BE2C (cell line): ENCODE data around the gene CDHR3.
"Not testable (repeated sequence)": the region's sequence is repeated elsewhere in the genome, so short reads cannot be mapped to it uniquely, and the experiment has no call there.

ENCODE experiments used
- DNase-seq: peaks from one replicate; pipeline ENCODE4 v3.0.0-alpha.2; 2020
- H3K27me3 ChIP-seq: fragments of 250-450 bp; sonication (Bioruptor Pico); 2 replicates; pipeline ENCODE4 v1.5.1; 2020; ENCODE audit warnings: mild to moderate bottlenecking
- H3K36me3 ChIP-seq: fragments of 250-450 bp; sonication (Bioruptor Pico); 2 replicates; pipeline ENCODE4 v1.5.1; 2020; ENCODE audit warnings: mild to moderate bottlenecking
- H3K4me1 ChIP-seq: fragments of 250-450 bp; sonication (Bioruptor Pico); 2 replicates; pipeline ENCODE4 v1.5.1; 2020
- H3K4me3 ChIP-seq: 2 replicates; pipeline ENCODE4 v1.5.1; 2011; ENCODE audit warnings: low read depth, low read length
- H3K9me3 ChIP-seq: fragments of 250-450 bp; sonication (Bioruptor Pico); 2 replicates; pipeline ENCODE4 v1.5.1; 2020
- CTCF ChIP-seq: IDR thresholded peaks from 2 replicates; pipeline ENCODE4 v1.5.1; 2012; ENCODE audit warnings: mild to moderate bottlenecking, low read depth, low read length

Gene CDHR3

GRCh38 chr7:105952917-105953595 is 10.0 kb upstream of the CDHR3 start:
- TF ChIP-seq CTCF, result 0 out of 2 replicates have a peak, but pooled peaks have one; percentile 7
- H3K4me1 ChIP-seq, result no peaks in the 10 kb centered on the region
- H3K36me3 ChIP-seq, result no peaks in the 10 kb centered on the region
- no peaks in the 10 kb centered on the region for H3K27me3 ChIP-seq
- no peak overlapping the region for H3K4me3 ChIP-seq
- peak; percentile 38 for DNase-seq
- no peaks in the 10 kb centered on the region for H3K9me3 ChIP-seq

- Histone ChIP-seq H3K9me3 (no peaks in the 10 kb centered on the region), H3K4me1 (no peaks in the 10 kb centered on the region), H3K36me3 (no peaks in the 10 kb centered on the region), H3K4me3 (no peak overlapping the region), H3K27me3 (no peaks in the 10 kb centered on the region)
- DNase-seq, result no peak
- TF ChIP-seq CTCF, result no peak
These were observed 8.4 kb upstream of the CDHR3 start for GRCh38 chr7:105954711-105955110.

- not testable (repeated sequence) for DNase-seq, H3K27me3 ChIP-seq, H3K4me1 ChIP-seq, H3K9me3 ChIP-seq, H3K36me3 ChIP-seq, H3K4me3 ChIP-seq
These were observed 7.2 kb upstream of the CDHR3 start for GRCh38 chr7:105955651-105956466.

DNA sequence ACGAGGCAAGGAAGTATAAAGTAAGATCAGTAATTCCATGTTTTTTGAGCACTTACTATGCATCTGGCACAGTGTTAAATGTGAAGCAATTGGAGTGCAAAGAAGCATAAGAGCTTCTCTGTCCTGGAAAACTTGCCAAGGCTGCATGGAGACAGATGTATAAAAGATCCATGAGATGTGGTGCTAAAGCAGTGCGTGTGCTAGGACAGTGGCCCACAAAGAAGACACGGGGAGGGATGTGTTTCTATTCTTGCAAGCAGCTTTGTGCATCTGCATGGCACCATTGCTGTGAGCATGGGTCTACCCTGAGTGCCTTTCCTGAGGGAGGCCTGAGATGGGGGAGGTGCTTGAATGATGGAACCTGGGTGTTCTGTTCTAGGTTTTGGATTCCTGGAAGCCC is 5.1 kb upstream of the CDHR3 start:
- TF ChIP-seq CTCF, result no peak
- no peak for DNase-seq
- Histone ChIP-seq H3K36me3 (no peaks in the 10 kb centered on the region), H3K4me1 (no peaks in the 10 kb centered on the region), H3K27me3 (no peaks in the 10 kb centered on the region), H3K9me3 (no peaks in the 10 kb centered on the region), H3K4me3 (no peak overlapping the region)

DNA sequence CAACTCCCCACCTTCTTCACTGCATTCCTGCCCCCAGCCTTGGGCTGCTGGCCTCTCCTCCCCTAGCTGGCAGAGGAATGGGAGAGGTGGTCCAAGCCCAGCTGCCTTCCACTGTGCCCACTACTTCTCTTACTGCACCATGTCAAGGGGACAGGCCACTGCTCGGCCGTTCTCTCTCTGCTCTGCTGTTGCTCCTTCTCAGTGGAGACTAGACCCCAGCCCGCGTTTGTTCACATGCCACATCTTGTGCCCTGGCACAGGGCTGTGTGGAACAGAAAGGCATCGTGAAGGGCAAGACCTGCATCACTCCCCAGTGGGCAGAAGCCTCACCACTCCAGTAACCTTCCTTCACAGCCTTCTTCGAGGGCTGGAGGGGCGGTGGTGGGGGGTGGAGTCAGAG is 711 bp upstream of the CDHR3 start:
- H3K4me3 ChIP-seq, result no peak overlapping the region
- H3K27me3 ChIP-seq, result no peaks in the 10 kb centered on the region
- H3K9me3 ChIP-seq, result no peaks in the 10 kb centered on the region
- no peak for DNase-seq
- no peaks in the 10 kb centered on the region for H3K4me1 ChIP-seq
- no peaks in the 10 kb centered on the region for H3K36me3 ChIP-seq
- TF ChIP-seq CTCF, result no peak

- TF ChIP-seq CTCF, result no peak
- no peak overlapping the region for H3K4me3 ChIP-seq
- H3K9me3 ChIP-seq, result no peaks in the 10 kb centered on the region
- DNase-seq, result no peak
- H3K27me3 ChIP-seq, result no peaks in the 10 kb centered on the region
- H3K36me3 ChIP-seq, result no peaks in the 10 kb centered on the region
- no peaks in the 10 kb centered on the region for H3K4me1 ChIP-seq
These were observed 8.8 kb downstream of the CDHR3 start for GRCh38 chr7:105971845-105972244.
